ENCODE data around the gene DYNC1LI2. TPM values are rescaled to one million over a fixed set of nuclear protein-coding genes. Genes with fewer than 3 reads are reported as not detected.

Gene DYNC1LI2
- total RNA-seq, 1 experiment from 2014 or later, result 94.2 TPM

- peak overlapping the region in 1 of 2 experiments; percentile 2; a peak in 1 of 5 replicates for H3K4me3 Mint-ChIP-seq
- Histone ChIP-seq H2BK5ac (ENCODE audit: insufficient read length, low read length) (no peak overlapping the region), H4K91ac (ENCODE audit: insufficient read length, low read depth, low read length) (no peak overlapping the region), H3K23me2 (ENCODE audit: insufficient read length, low read depth, low read length, poor library complexity, severe bottlenecking) (no peaks in the 10 kb centered on the region), H3K23ac (ENCODE audit: insufficient read length, low read depth, low read length) (no peak overlapping the region), H3T11ph (ENCODE audit: low read length) (no peak overlapping the region), H3K4me2 (ENCODE audit: insufficient read depth, insufficient read length, low read length) (no peak overlapping the region), H4K5ac (ENCODE audit: insufficient read length, low read depth, low read length) (no peak overlapping the region), H2AK5ac (ENCODE audit: insufficient read length, low read length) (no peak overlapping the region), H3K27me3 (ENCODE audit: insufficient read depth, low read length) (no peaks in the 10 kb centered on the region), H2AFZ (ENCODE audit: low read length) (no peak overlapping the region), H3K9ac (ENCODE audit: extremely low read depth, insufficient read length, low read length) (no peak overlapping the region), H4K8ac (replicated peaks; ENCODE audit: insufficient read length, low read depth, low read length) (no peak overlapping the region), H3K9me3 (ENCODE audit: control insufficient read depth, low read depth, low read length) (no peaks in the 10 kb centered on the region), H3K18ac (ENCODE audit: insufficient read length, low read depth, low read length) (no peak overlapping the region), H4K20me1 (ENCODE audit: control insufficient read depth, insufficient read depth, insufficient read length) (no peaks in the 10 kb centered on the region), H2BK120ac (ENCODE audit: low read depth, low read length, poor library complexity, severe bottlenecking) (no peak overlapping the region), H3K4ac (ENCODE audit: low read depth, low read length) (no peak overlapping the region), H2BK15ac (ENCODE audit: low read depth, low read length) (no peak overlapping the region), H3K4me1 (ENCODE audit: insufficient read depth, low read length) (no peaks in the 10 kb centered on the region), H3K79me1 (ENCODE audit: insufficient read depth, low read depth, low read length, poor library complexity, severe bottlenecking) (peaks cover 11% of the 10 kb centered on the region), H2BK12ac (ENCODE audit: insufficient read length, low read depth, low read length) (no peak overlapping the region), H3K27ac (ENCODE audit: insufficient read length, low read depth, low read length) (no peak overlapping the region), H2BK20ac (ENCODE audit: low read depth, low read length, poor library complexity, severe bottlenecking) (no peak overlapping the region), H3K14ac (ENCODE audit: insufficient read depth, low read length) (no peak overlapping the region), H3K56ac (ENCODE audit: insufficient read length, low read depth, low read length) (no peak overlapping the region), H3K79me2 (ENCODE audit: insufficient read depth, low read length) (peaks cover 7% of the 10 kb centered on the region; the same call in 1 of the 2 replicates)
- H3K9me3 Mint-ChIP-seq, result no peaks in the 10 kb centered on the region
- peak overlapping the region; percentile 75 to 98 (median 89); a peak in 5 of 7 replicates for H3K27ac Mint-ChIP-seq
- H3K27me3 Mint-ChIP-seq (ENCODE audit: low read depth), result no peaks in the 10 kb centered on the region
- H3K36me3 Mint-ChIP-seq (ENCODE audit: insufficient read depth in 1 of 3, low read depth in 3 of 3), result peaks cover 33 to 81% (median 80%) of the 10 kb centered on the region in 3 experiments
- peak; percentile 91 for TF ChIP-seq CTCF (conservative IDR thresholded peaks at IDR 0.05)
- DNase-seq, result peak; percentile 60
- peaks cover 18 to 24% of the 10 kb centered on the region in 2 experiments for H3K4me1 Mint-ChIP-seq
- WGBS (ENCODE audit: extremely low coverage, insufficient read length, low lambda C conversion rate), result no CpG with 5 or more reads among the region's 2 CpGs
These were observed 11.4 kb downstream of the DYNC1LI2 start for GRCh38 chr16:66740010-66740409.
